ENCODE measurements around the gene PPP2R2C.
A peak's percentile ranks its signal among the peaks of the same experiment; 100 is the strongest.

The PPP2R2C gene

DNA sequence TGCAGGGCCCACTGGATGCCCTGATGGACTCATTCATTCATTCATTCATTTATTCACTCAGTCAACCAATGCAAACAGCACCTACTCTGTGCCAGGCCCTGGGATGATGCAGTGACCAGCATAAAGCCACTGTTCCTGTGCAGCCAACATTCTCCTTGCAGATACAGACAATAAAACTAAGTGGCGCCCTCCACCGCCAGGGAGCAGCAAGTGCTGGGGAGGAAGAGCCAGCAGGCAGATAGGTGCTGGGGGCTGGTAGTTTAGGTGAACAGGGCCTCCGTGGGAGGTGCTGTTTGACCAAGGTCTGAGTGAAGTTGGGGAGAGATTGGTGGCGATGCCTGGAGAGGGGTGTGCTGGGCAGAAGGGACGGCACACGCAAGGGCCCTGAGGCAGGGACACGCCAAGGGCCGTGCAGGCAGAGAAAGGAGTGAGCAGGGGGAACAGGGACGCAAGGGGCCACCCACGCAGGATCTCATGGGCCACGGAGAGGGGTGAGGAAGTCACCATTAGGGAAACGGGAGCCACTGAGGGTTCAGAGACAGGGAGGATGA, 137.3 kb downstream of the PPP2R2C start:
- peaks cover 10% of the 10 kb centered on the region for H3K27me3 ChIP-seq (ENCODE audit: insufficient read depth, low read length, poor library complexity)
- no peaks in the 10 kb centered on the region for H3K9me3 ChIP-seq (ENCODE audit: insufficient read depth, low read length, severe bottlenecking)
- no peak overlapping the region for H3K9ac ChIP-seq (ENCODE audit: low read depth, low read length)
- DNase-seq, result no peak
- TF ChIP-seq, protein P1, sequence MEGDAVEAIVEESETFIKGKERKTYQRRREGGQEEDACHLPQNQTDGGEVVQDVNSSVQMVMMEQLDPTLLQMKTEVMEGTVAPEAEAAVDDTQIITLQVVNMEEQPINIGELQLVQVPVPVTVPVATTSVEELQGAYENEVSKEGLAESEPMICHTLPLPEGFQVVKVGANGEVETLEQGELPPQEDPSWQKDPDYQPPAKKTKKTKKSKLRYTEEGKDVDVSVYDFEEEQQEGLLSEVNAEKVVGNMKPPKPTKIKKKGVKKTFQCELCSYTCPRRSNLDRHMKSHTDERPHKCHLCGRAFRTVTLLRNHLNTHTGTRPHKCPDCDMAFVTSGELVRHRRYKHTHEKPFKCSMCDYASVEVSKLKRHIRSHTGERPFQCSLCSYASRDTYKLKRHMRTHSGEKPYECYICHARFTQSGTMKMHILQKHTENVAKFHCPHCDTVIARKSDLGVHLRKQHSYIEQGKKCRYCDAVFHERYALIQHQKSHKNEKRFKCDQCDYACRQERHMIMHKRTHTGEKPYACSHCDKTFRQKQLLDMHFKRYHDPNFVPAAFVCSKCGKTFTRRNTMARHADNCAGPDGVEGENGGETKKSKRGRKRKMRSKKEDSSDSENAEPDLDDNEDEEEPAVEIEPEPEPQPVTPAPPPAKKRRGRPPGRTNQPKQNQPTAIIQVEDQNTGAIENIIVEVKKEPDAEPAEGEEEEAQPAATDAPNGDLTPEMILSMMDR (IDR thresholded peaks at IDR 0.05; ENCODE audit: borderline replicate concordance, extremely low read depth, low read length, poor library complexity, severe bottlenecking), result no peak
- no peak for TF ChIP-seq EZH2 (IDR thresholded peaks at IDR 0.05; ENCODE audit: borderline replicate concordance, low read depth, low read length, severe bottlenecking)
- ATAC-seq (ENCODE audit: insufficient read depth, low read depth), result no peak
- no peak overlapping the region for H3K4me2 ChIP-seq (ENCODE audit: insufficient read depth, low read length)
- no peaks in the 10 kb centered on the region for H3K36me3 ChIP-seq (ENCODE audit: insufficient read depth, low read length)
- H2AFZ ChIP-seq (ENCODE audit: low read depth, low read length), result no peak overlapping the region
- no peaks in the 10 kb centered on the region for H3K4me1 ChIP-seq (ENCODE audit: insufficient read depth, low read length)
- H4K20me1 ChIP-seq (ENCODE audit: insufficient read depth, low read length), result peaks cover 7% of the 10 kb centered on the region; the same call in 1 of the 2 replicates
- H3K4me3 ChIP-seq (ENCODE audit: low read depth in 1 of 2, low read length in 2 of 2), result no peak overlapping the region
- H3K79me2 ChIP-seq (ENCODE audit: insufficient read depth, low read length), result no peaks in the 10 kb centered on the region
- H3K27ac ChIP-seq (ENCODE audit: low read length), result no peak overlapping the region

- no peak overlapping the region for H2AFZ ChIP-seq (ENCODE audit: low read depth, low read length)
- no peaks in the 10 kb centered on the region for H3K79me2 ChIP-seq (ENCODE audit: insufficient read depth, low read length)
- no peak overlapping the region for H3K4me3 ChIP-seq (ENCODE audit: low read depth in 1 of 2, low read length in 2 of 2)
- peaks cover 7% of the 10 kb centered on the region; the same call in 1 of the 2 replicates for H4K20me1 ChIP-seq (ENCODE audit: insufficient read depth, low read length)
- DNase-seq (no peak), ATAC-seq (ENCODE audit: insufficient read depth, low read depth) (no peak)
- H3K9ac ChIP-seq (ENCODE audit: low read depth, low read length), result no peak overlapping the region
- no peaks in the 10 kb centered on the region for H3K36me3 ChIP-seq (ENCODE audit: insufficient read depth, low read length)
- TF ChIP-seq EZH2 (IDR thresholded peaks at IDR 0.05; ENCODE audit: borderline replicate concordance, low read depth, low read length, severe bottlenecking), result no peak
- TF ChIP-seq, protein P1 (IDR thresholded peaks at IDR 0.05; ENCODE audit: borderline replicate concordance, extremely low read depth, low read length, poor library complexity, severe bottlenecking), result no peak
- H3K9me3 ChIP-seq (ENCODE audit: insufficient read depth, low read length, severe bottlenecking), result no peaks in the 10 kb centered on the region
- no peak overlapping the region for H3K27ac ChIP-seq (ENCODE audit: low read length)
- H3K27me3 ChIP-seq (ENCODE audit: insufficient read depth, low read length, poor library complexity), result peaks cover 10% of the 10 kb centered on the region
- H3K4me1 ChIP-seq (ENCODE audit: insufficient read depth, low read length), result no peaks in the 10 kb centered on the region
- H3K4me2 ChIP-seq (ENCODE audit: insufficient read depth, low read length), result no peak overlapping the region
Observed at GRCh38 chr4:6334203-6334887, 138.1 kb downstream of the PPP2R2C start.

- Histone ChIP-seq H3K4me1 (ENCODE audit: insufficient read depth, low read length) (no peaks in the 10 kb centered on the region), H3K9ac (ENCODE audit: low read depth, low read length) (no peak overlapping the region), H2AFZ (ENCODE audit: low read depth, low read length) (no peak overlapping the region), H3K9me3 (ENCODE audit: insufficient read depth, low read length, severe bottlenecking) (no peaks in the 10 kb centered on the region), H3K36me3 (ENCODE audit: insufficient read depth, low read length) (no peaks in the 10 kb centered on the region), H3K4me3 (ENCODE audit: low read depth in 1 of 2, low read length in 2 of 2) (no peak overlapping the region), H3K79me2 (ENCODE audit: insufficient read depth, low read length) (no peaks in the 10 kb centered on the region), H3K4me2 (ENCODE audit: insufficient read depth, low read length) (no peak overlapping the region), H4K20me1 (ENCODE audit: insufficient read depth, low read length) (peaks cover 7% of the 10 kb centered on the region; the same call in 1 of the 2 replicates), H3K27ac (ENCODE audit: low read length) (no peak overlapping the region), H3K27me3 (ENCODE audit: insufficient read depth, low read length, poor library complexity) (peaks cover 5% of the 10 kb centered on the region)
- TF ChIP-seq, protein P1 (IDR thresholded peaks at IDR 0.05; ENCODE audit: borderline replicate concordance, extremely low read depth, low read length, poor library complexity, severe bottlenecking), result peak; percentile 71
- TF ChIP-seq EZH2 (IDR thresholded peaks at IDR 0.05; ENCODE audit: borderline replicate concordance, low read depth, low read length, severe bottlenecking), result no peak
- ATAC-seq (ENCODE audit: insufficient read depth, low read depth), result no peak
- no peak for DNase-seq
Observed at GRCh38 chr4:6333301-6334202, 138.9 kb downstream of the PPP2R2C start.
